HG03558 (cell line): ENCODE results near the gene FREM1.
"Not testable (repeated sequence)": the region's sequence is repeated elsewhere in the genome, so short reads cannot be mapped to it uniquely, and the experiment has no call there.

Experiments used
- ATAC-seq: cut with Tn5 transposase; IDR thresholded peaks from one replicate; pipeline ENCODE4 v1.9.1; 2021; ENCODE audit warnings: moderate number of reproducible peaks; ENCODE audit not compliant: unreplicated experiment; ENCODE audit errors: extremely low read depth

FREM1 gene, protein sequence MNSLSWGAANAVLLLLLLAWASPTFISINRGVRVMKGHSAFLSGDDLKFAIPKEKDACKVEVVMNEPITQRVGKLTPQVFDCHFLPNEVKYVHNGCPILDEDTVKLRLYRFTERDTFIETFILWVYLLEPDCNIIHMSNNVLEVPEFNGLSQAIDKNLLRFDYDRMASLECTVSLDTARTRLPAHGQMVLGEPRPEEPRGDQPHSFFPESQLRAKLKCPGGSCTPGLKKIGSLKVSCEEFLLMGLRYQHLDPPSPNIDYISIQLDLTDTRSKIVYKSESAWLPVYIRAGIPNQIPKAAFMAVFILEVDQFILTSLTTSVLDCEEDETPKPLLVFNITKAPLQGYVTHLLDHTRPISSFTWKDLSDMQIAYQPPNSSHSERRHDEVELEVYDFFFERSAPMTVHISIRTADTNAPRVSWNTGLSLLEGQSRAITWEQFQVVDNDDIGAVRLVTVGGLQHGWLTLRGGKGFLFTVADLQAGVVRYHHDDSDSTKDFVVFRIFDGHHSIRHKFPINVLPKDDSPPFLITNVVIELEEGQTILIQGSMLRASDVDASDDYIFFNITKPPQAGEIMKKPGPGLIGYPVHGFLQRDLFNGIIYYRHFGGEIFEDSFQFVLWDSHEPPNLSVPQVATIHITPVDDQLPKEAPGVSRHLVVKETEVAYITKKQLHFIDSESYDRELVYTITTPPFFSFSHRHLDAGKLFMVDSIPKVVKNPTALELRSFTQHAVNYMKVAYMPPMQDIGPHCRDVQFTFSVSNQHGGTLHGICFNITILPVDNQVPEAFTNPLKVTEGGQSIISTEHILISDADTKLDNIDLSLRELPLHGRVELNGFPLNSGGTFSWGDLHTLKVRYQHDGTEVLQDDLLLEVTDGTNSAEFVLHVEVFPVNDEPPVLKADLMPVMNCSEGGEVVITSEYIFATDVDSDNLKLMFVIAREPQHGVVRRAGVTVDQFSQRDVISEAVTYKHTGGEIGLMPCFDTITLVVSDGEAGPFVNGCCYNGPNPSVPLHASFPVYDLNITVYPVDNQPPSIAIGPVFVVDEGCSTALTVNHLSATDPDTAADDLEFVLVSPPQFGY (N-terminal part only)

DNA sequence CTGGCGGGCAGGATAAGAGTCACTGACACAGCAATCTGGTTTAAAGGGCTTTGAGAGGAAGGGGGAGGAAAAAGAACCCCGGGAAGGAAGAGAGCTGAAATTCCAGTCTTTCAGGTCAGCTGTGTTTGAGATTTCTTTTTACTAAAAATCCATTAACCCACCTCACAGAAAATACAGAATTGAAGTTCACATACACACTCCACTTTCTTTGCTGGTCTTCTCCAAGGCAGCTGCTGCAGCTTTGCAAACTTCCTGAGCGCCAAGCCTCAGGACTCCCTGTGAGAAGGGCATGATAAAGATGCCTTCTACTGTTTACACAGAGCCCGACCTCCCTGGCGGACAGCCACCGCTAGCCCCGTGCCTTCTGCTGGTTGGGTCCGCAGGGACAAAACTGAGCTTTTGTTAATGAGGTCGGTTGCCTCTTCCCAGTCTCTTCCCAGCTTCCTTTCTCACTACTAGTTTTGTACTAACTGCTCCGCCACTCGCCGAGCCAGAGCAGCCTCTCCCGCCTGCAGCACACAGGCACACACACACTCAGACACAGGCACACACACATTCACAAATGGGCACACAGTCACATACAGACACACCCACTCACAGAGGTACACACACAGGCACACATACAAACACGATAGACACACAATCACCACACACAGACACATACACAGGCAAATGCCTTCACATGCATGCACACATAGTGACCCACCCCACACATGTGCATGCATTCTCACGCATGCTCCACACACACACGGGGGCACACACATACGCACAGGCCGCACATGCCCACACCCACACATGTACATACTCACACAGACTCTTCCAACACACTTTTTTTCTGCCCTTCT is at the start of gene FREM1:
Gene FREM1, minus strand, starts transcription at position 468 of the 845 bp plus-strand sequence. CDS start 41,451 bp downstream, outside the sequence.
- no peak for ATAC-seq

DNA sequence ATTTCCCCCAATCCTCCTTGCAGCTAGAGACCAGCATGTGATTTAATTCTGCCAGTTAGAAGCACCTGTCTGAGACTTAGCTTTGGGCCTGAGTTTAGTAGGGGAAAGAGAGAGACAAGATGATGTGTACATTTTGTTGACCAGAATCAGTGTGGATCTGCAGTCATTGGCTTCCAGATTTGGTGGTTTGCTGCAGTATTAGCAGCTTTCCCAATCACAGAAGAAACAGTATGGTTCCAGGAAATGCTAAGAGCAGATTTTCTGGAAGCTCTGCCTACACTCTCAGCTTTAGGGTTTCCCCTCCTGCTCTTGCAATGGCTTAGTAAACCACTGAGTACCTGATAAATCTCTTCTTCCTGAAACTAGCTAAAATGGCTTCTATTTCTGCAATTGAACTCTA is 48.8 kb upstream of the FREM1 start:
- ATAC-seq = no peak

DNA sequence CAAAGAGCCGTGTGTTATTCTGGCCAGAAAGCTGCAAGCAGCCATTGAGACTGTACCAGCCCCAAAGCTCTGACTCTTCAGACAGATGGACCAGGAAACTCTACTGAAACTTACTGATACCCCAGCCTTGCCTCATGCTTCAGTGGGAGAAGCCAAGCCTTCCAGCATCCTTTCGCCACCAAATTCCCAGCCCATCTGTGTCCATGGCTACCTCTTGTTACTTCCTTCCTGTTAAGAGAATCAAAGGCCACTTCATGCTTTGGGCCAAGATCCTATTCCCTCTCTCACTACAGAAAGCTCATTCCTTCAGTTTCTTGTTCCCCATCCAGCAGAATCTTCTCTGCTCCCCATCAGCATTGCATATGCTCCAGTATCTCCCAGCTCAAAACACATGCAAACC is 46.9 kb upstream of the FREM1 start:
- ATAC-seq = no peak

DNA sequence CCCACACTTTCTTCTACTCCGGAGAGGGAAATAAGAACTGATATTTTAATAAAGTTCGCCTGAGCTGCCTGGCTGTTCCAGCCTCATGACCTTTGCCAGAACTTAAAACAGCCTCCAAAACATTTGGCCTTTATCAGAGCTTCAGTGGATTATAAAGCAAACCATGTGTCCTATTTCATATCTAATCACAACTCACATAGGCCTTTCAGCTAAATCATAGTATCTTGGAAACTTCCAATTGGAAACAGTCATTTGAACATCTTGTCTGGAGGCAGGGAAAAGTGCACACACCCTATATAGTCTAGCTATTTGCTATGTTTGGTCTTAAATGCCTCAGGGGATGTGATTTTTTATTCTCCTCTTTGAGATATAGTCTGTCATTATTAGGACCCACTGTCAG is 46.0 kb upstream of the FREM1 start:
- no peak for ATAC-seq

DNA sequence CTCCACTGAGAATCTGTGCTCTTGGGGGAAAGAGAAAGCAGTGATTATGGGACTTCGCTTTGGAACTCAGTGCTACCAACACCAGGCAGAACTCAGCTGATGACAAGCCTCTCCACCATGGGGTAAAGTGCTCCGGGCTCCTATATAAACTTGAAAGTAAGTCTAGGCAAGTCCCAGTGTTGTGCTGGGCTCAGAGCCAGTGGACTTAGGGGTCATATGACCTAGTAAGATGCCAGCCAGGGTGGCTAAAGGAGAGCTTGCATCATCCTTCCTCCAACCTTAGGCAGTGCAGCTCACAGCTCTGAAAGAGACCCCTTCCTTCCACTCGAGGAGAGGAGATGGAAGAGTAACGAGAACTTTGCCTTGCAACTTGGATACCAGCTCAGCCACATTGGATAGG is 35.1 kb upstream of the FREM1 start:
- ATAC-seq = no peak

DNA sequence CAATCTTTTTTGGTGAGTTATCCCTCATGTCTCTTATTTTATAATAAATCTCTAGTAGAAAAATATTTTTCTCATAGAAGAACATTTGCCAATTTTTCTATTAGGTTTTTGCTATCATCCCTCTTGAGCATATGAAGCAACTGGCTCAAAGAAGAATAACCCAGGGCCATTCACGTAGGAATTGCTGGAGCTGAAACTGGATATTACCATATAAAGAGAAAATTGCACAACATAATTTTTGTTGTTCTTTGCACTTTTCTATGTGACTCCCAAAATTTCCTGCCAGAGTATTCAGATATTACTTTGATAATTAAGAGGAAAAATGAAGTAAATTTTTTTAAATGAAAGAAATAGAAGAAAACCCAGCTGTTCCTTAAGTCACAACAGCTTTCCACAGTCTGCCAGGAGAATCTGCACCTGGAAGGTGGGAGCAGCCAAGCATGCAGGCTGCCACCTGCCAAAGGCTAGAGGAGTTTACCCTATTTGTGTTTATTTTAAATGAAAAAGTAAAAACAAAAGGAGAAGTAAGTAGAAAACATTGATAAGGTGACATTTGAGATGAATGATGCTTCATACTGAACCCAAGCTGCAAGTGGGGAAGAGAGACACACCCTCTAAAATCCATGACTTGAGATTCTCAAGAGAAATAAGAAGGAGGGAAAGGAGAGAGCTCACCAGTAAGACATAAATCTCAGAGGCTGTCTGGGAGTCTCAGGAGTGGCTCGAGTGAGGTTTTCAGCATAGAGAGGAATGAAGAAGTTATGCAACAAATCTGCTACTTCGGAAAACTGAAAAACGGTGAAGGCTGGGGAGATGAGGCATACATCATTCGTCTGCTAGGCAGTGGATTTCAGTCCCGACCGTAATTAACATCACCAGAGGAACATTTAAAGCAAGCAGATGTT is 31.5 kb upstream of the FREM1 start:
- ATAC-seq = no peak

DNA sequence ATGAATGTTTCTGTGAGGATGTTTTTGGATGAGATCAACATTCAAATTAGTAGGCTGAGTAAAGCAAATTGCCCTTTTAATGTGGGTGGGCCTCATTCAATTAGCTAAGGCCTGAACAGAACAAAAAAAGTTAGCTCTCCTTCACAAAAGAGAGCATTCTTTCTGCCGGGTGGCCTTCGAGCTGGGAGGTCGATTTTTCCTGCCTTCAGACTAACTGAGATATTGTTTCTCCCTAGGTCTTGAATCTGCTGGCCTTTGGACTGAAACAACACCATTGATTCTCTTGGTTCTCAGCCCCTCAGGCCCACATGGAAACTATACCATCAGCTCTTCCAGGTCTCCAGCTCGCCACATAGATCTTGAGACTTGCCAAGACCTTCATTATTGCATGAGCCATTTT is 29.1 kb upstream of the FREM1 start:
- no peak for ATAC-seq

DNA sequence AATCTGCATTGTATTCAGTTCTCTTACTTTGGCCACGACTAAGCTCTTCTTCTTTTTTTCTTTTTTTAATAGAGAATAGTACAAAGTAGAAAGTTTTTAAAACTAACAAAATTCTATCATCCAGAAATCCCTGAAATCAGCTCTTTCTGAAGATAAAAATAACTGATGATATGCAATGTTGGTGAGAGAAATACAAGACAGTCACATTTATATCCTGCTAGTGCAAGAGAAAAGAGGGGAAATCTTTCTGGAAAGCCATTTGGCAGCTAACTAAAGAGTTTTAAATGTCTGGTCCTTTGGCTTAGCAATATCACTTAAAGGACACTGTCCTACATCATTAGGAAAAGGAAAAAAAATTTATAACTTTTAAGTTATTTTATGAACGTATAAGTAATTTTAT is 27.0 kb upstream of the FREM1 start:
- no peak for ATAC-seq

DNA sequence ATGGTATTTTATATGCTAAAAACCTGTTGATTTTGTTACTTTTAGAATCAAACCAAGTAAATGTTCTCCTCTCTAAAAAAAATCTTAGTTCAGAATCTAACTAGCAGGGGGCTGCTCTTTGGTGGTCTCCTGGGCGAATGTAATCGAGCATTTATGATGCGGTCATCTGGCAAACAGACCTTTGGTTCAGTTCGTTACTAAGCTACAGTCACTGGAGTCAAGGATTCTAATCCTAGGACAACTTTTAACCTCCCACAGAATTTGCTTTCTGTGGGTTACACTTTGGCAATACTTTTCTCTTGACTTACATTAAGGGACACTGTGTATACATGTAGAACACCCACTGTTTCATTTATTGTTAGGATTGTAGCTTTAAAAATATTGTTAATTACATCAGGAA is 26.3 kb upstream of the FREM1 start:
- ATAC-seq = no peak

DNA sequence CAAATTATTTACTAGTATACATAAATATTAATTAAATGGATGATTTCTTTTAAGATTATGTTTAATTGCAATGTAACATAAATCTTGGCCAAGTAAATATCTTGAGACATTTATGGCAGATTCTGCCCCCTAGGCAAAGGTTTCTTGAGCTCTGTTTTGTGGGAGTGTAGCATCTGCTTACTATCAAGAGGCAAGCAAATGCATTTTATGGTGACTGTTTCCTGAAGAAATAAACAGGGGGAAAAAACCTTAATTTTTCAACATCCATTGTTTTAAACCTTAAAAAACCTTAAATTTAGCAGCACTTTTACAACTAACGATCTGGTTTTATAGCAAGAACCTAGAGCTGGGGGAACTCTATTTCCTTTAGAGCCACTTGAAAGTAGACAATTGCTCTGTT is 25.7 kb upstream of the FREM1 start:
- no peak for ATAC-seq

DNA sequence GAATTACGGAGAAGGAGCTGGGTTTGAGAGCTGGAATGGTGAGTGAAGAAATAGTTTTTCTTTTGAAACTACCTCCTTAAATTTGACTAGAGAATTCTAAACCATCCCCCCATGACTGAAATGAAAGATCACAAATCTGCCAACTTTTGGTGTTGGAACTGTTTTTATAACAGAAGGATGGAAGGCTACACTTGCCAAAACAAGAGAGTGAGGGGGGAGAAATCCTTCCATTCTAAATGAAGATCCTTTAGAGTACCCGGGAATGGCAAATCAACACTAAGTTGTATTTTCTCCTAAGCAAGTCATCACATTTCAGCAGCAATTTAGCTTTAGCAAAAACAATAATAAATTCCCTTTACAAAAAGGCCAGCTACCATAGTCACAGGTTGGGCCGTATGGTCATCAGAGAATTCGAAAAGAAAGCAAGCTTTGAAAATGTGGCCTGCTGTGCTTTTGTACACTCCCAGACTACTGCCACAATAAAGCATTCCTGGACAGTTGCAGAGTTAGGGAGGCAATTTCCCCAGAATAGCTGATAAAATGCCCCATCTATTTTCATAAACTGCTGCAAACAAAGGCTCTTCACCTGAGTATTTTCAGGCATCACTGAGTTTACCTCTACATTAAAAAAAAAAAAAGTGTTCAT is 25.0 kb upstream of the FREM1 start:
- no peak for ATAC-seq

DNA sequence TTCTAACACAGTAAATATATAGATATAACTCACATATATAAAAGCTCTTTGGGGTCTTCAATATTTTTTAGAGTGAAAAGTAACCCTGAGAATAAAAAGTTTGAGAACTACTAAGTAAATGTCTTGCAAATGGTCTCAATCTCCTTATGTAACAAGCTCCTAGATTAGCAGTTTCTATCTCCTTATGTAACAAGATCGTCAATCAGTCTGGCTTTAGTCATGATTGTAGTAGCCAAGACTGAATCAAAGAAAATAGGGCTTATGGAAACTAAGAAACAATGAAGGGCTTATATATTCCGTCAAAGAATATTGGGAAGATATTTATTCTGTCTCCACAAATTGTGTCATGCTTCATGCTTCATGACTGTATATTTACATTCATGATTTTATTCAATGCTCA is 22.4 kb upstream of the FREM1 start:
- ATAC-seq = no peak

DNA sequence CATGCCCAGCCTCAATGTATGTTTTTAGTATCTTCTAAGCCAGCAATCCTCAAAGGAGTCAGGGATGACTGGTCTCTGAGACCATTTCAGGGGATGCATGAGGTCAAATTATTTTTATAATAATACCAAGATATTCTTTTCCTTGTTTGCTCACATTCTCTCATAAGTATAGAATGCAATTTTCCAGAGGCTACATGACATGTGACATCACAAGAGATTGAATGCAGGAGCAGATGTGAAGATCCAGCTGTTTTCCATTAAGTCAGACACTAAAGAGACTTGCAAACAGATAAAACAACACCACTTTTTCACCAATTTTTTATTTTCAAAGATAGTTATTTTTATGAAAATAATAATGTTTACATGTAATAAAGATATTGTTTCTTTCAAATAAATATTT is 22.0 kb upstream of the FREM1 start:
- ATAC-seq = no peak

DNA sequence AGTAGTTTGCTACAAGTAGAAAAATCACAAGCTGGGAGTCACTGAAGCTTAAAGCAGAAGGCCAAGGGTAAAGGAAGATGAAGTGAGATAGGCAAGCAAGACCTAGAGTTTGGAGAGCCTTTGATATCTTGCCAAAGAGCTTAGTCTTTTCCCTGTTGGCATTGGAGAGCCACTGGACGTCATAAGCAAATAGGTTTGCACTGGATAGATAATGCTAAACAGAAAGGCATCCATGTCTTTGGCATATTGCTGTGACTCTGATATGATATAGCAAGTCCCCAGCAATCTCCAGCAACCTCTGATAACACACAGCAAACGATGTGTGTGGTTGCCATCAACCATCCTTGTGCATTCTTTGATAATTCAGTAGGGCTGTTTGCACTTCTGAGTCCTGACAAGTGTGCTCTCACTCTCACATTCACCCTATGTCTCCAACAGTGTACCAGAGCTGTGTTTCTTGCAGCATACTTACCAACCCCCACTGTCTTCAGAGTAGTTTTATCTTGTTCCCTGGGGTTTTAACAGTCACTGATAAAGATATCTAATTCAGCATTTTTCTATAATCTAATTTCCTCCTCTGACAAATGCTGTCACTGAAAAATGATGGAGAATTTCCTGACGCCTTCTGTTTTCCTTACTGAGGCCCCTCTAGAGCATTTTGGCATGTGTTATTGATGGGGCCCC is 16.9 kb upstream of the FREM1 start:
- no peak for ATAC-seq

DNA sequence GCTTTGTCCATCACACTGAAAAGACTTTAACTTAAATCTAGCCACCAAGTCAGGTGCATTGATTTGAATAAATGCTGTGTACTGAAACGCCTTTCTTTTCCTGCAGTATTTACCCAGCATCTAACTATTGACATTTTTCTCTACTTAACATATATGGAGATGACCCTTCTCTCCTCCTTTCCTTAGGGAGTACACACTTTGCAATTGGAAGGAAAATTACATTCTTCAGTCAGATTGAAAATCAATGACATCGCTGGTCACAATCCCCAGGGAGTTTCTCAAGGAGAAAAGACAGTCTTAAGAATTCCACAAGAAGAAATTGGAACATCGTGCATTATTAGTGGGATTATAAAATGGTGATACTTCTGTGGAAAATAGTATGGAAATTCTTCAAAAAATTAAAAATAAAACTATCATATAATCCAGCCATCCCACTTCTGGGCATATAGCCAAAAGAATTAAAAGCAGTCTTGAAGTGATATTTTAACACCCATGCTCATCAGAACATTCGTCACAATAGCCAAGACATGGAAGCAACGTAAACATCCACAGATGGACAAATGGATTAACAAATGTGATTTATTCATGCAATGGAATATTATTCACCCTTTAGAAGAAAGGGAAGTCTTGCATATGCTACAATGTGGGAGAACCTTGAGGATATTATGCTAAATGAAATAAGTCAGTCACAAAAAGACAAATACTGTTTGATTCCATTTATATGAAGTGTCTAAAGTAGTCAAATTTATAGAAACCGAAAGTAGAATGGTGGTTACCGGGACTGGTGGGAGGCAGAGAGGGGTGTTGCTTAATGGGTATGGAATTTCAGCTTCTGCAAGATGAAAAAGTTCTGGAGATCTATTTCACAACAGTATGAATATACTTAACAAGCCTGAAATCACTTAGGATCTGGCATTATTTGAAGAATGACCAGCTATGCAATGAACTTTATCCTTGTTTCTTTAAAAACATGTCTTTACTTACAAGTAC is 14.3 kb upstream of the FREM1 start:
- no peak for ATAC-seq

DNA sequence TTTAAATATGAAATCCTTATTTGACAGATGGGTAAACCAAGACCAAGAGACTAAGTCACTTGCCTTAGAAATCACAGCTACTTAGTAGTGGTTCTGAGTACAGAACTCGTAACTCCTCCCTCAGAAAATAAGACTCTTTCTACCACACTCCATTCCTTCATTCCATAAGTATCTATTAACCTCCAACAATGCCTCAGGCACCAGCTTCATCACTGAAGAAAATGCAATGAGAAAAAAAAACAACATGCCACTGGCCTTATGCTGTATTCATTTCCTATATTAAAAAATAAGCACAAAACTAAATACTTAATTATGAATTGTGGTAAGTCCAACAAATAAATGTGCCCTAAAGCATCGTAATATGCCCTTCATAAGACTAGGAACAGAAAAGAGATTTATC is 13.5 kb upstream of the FREM1 start:
- no peak for ATAC-seq

DNA sequence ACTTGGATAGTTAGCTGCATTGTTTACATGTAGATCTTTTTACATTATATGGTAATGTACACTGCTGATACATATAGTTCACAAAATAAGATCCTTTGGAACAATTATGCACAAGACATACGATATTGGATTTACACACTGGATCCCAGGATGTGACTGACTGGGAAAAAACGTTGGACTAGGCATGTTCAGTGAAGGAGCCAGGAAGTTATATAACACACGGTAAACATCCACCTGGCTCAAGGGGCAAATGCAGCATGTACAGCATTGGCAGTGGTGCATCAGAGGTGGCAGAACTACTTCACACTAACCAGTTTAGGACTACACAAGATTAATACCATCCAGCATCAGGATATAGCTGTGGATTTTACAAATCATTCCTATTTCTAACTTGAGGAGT is 10.6 kb upstream of the FREM1 start:
- not testable (repeated sequence) for ATAC-seq
